Measurements from ENCODE around the gene RAB7B. TPM values are rescaled to one million over a fixed set of nuclear protein-coding genes. Genes with fewer than 3 reads are reported as not detected.

The RAB7B gene
- total RNA-seq, 1 donor from 2014 or later = 6.6 TPM

DNA sequence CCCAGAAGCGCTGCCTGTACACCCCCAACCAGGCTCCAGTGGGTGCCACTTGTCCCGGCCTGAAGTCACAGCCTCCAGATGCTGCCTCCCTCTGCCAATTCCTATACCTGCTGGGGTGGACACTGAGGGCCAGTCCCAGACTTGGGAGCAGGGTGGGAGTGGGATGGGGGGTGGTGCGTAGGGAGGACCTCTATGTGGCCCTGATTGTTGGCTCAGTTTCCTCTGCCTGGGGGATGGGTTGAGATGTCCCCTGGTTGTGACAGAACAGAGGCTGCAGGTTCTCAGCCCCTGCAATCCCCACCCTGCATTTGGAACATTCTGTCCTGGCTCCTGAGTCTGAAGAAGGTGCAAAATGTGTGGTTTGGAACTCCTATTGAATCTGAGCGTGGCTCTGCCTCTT, 27.2 kb downstream of the RAB7B start:
- H3K27me3 ChIP-seq (ENCODE audit: insufficient read depth, low read length) = no peaks in the 10 kb centered on the region
- H4K20me1 ChIP-seq (ENCODE audit: insufficient read depth, low read length) = no peaks in the 10 kb centered on the region
- Mint-ChIP-seq H3K4me3 (ENCODE audit: unreplicated experiment) (no peak overlapping the region), H3K9me3 (ENCODE audit: unreplicated experiment) (no peaks in the 10 kb centered on the region), H3K4me1 (ENCODE audit: low read depth, unreplicated experiment) (peaks cover 7% of the 10 kb centered on the region), H3K36me3 (ENCODE audit: low read depth, unreplicated experiment) (no peaks in the 10 kb centered on the region), H3K27ac (ENCODE audit: unreplicated experiment) (no peak overlapping the region), H3K27me3 (ENCODE audit: low read depth, unreplicated experiment) (peaks cover 5% of the 10 kb centered on the region)
- H3K4me1 ChIP-seq (ENCODE audit: insufficient read depth, low read length) = peaks cover 5% of the 10 kb centered on the region
- FAIRE-seq = no peak
- no peaks in the 10 kb centered on the region for H3K79me2 ChIP-seq (ENCODE audit: insufficient read depth, low read length)
- TF ChIP-seq, protein P1, sequence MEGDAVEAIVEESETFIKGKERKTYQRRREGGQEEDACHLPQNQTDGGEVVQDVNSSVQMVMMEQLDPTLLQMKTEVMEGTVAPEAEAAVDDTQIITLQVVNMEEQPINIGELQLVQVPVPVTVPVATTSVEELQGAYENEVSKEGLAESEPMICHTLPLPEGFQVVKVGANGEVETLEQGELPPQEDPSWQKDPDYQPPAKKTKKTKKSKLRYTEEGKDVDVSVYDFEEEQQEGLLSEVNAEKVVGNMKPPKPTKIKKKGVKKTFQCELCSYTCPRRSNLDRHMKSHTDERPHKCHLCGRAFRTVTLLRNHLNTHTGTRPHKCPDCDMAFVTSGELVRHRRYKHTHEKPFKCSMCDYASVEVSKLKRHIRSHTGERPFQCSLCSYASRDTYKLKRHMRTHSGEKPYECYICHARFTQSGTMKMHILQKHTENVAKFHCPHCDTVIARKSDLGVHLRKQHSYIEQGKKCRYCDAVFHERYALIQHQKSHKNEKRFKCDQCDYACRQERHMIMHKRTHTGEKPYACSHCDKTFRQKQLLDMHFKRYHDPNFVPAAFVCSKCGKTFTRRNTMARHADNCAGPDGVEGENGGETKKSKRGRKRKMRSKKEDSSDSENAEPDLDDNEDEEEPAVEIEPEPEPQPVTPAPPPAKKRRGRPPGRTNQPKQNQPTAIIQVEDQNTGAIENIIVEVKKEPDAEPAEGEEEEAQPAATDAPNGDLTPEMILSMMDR (IDR thresholded peaks at IDR 0.05; ENCODE audit: insufficient read depth, low read depth, low read length) = no peak
- TF ChIP-seq EZH2 (IDR thresholded peaks at IDR 0.05; ENCODE audit: insufficient read depth, low read length) = no peak
- H3K4me3 ChIP-seq (ENCODE audit: insufficient read depth, low read depth, low read length) = no peak overlapping the region
- no peaks in the 10 kb centered on the region for H3K36me3 ChIP-seq (ENCODE audit: insufficient read depth, low read length)
- no peak overlapping the region for H3K27ac ChIP-seq (ENCODE audit: low read depth, low read length)
- H3K4me2 ChIP-seq (ENCODE audit: low read length) = no peak overlapping the region
- H3K9me3 ChIP-seq (ENCODE audit: insufficient read depth, low read depth, low read length) = no peaks in the 10 kb centered on the region
- no peak overlapping the region for H2AFZ ChIP-seq (ENCODE audit: low read depth, low read length)
- DNase-seq (ENCODE audit: low read depth) = no peak
- no peak overlapping the region for H3K9ac ChIP-seq (ENCODE audit: low read length)

DNA sequence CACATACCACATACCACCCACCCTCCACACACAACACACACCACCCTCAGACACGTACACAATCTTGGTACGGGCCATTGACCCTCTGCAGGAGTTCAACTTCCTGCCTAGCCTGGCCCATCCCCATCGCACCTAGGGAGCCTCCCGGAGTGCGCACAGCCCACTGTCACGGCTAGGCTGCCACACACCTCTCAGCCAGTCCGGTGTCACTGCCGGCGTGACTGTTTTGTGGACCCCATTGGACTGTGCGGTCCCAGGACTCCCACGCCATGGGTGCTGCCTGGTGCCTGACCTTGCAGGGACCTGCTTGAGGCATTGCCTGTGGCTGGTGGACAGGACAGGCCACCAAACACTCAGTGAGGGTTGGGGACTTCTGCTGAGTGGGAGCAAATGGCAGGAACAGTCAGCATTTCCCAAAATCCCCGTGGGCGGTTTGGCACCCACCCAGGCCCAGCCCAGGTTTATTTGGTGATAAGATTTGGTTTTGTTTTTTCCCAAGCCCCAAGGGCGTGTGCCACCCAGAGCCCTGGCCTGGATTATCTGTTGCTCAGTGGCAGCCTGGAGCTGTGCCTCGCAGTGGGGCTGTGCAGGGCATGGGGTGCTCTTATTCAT, 27.7 kb downstream of the RAB7B start:
- H3K4me1 ChIP-seq (ENCODE audit: insufficient read depth, low read length) = peaks cover 5% of the 10 kb centered on the region
- no peak overlapping the region for H3K4me2 ChIP-seq (ENCODE audit: low read length)
- H3K4me3 ChIP-seq (ENCODE audit: insufficient read depth, low read depth, low read length) = no peak overlapping the region
- TF ChIP-seq, protein P1 (IDR thresholded peaks at IDR 0.05; ENCODE audit: insufficient read depth, low read depth, low read length) = no peak
- TF ChIP-seq EZH2 (IDR thresholded peaks at IDR 0.05; ENCODE audit: insufficient read depth, low read length) = no peak
- H4K20me1 ChIP-seq (ENCODE audit: insufficient read depth, low read length) = no peaks in the 10 kb centered on the region
- Mint-ChIP-seq H3K4me1 (ENCODE audit: low read depth, unreplicated experiment) (peaks cover 7% of the 10 kb centered on the region), H3K27ac (ENCODE audit: unreplicated experiment) (no peak overlapping the region), H3K4me3 (ENCODE audit: unreplicated experiment) (no peak overlapping the region), H3K36me3 (ENCODE audit: low read depth, unreplicated experiment) (no peaks in the 10 kb centered on the region), H3K9me3 (ENCODE audit: unreplicated experiment) (no peaks in the 10 kb centered on the region), H3K27me3 (ENCODE audit: low read depth, unreplicated experiment) (peaks cover 5% of the 10 kb centered on the region)
- H3K79me2 ChIP-seq (ENCODE audit: insufficient read depth, low read length) = no peaks in the 10 kb centered on the region
- no peaks in the 10 kb centered on the region for H3K36me3 ChIP-seq (ENCODE audit: insufficient read depth, low read length)
- no peak overlapping the region for H3K9ac ChIP-seq (ENCODE audit: low read length)
- no peak for DNase-seq (ENCODE audit: low read depth)
- H3K9me3 ChIP-seq (ENCODE audit: insufficient read depth, low read depth, low read length) = no peaks in the 10 kb centered on the region
- no peak for FAIRE-seq
- H3K27ac ChIP-seq (ENCODE audit: low read depth, low read length) = no peak overlapping the region
- H3K27me3 ChIP-seq (ENCODE audit: insufficient read depth, low read length) = no peaks in the 10 kb centered on the region
- no peak overlapping the region for H2AFZ ChIP-seq (ENCODE audit: low read depth, low read length)

DNA sequence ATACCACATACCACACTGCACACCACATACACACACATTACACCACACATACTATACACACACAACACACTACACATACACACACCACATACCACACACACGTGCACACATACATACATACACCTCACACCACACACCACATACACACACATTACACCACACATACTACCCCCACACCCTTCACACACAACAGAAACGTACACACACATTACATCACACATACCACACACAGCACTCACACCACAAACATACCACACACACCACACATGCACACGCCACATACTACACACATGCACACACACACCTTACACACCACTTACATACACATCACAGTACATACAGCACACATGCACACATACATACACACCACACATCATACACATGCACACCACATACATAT, 28.5 kb downstream of the RAB7B start:
- no peak overlapping the region for H3K27ac Mint-ChIP-seq (ENCODE audit: unreplicated experiment)

More for the DNA sequence above, 28.5 kb downstream of the RAB7B start:
- Mint-ChIP-seq H3K4me3 (ENCODE audit: unreplicated experiment) (no peak overlapping the region), H3K9me3 (ENCODE audit: unreplicated experiment) (no peaks in the 10 kb centered on the region), H3K4me1 (ENCODE audit: low read depth, unreplicated experiment) (peaks cover 7% of the 10 kb centered on the region), H3K27me3 (ENCODE audit: low read depth, unreplicated experiment) (peaks cover 4% of the 10 kb centered on the region), H3K36me3 (ENCODE audit: low read depth, unreplicated experiment) (no peaks in the 10 kb centered on the region)
- Histone ChIP-seq H3K9ac (ENCODE audit: low read length) (no peak overlapping the region), H3K27me3 (ENCODE audit: insufficient read depth, low read length) (no peaks in the 10 kb centered on the region), H3K4me2 (ENCODE audit: low read length) (no peak overlapping the region), H3K27ac (ENCODE audit: low read depth, low read length) (no peak overlapping the region), H4K20me1 (ENCODE audit: insufficient read depth, low read length) (no peaks in the 10 kb centered on the region), H3K4me3 (ENCODE audit: insufficient read depth, low read depth, low read length) (no peak overlapping the region), H3K9me3 (ENCODE audit: insufficient read depth, low read depth, low read length) (no peaks in the 10 kb centered on the region), H3K79me2 (ENCODE audit: insufficient read depth, low read length) (no peaks in the 10 kb centered on the region), H3K4me1 (ENCODE audit: insufficient read depth, low read length) (peaks cover 5% of the 10 kb centered on the region), H2AFZ (ENCODE audit: low read depth, low read length) (no peak overlapping the region), H3K36me3 (ENCODE audit: insufficient read depth, low read length) (no peaks in the 10 kb centered on the region)
- DNase-seq (ENCODE audit: low read depth) (no peak), FAIRE-seq (no peak)
- TF ChIP-seq, protein P1 (IDR thresholded peaks at IDR 0.05; ENCODE audit: insufficient read depth, low read depth, low read length) = no peak

Data from astrocyte (in vitro differentiated cells and primary cell).